Thyroid gland (tissue), 4 donors: ENCODE results near the gene AKR1B1.

Experiments
- CTCF ChIP-seq, 6 experiments: fragments of 200-600 bp in 3 of 6; fragments of 450-650 bp in 3 of 6; sonication (generic) in 3 of 6; IDR thresholded peaks; one replicate each; pipeline ENCODE4 v1.5.1; 2016 to 2019; ENCODE audit warnings: antibody characterized with exemption in 6 of 6, mild to moderate bottlenecking in 2 of 6, inconsistent platforms in 1 of 6, moderate library complexity in 1 of 6
- POLR2A ChIP-seq, 2 donors: fragments of 450-650 bp; IDR thresholded peaks; one replicate each; pipeline ENCODE4 v1.6.1; 2017; ENCODE audit warnings: antibody characterized with exemption in 2 of 2, mild to moderate bottlenecking in 2 of 2, moderate library complexity in 1 of 2

DNA sequence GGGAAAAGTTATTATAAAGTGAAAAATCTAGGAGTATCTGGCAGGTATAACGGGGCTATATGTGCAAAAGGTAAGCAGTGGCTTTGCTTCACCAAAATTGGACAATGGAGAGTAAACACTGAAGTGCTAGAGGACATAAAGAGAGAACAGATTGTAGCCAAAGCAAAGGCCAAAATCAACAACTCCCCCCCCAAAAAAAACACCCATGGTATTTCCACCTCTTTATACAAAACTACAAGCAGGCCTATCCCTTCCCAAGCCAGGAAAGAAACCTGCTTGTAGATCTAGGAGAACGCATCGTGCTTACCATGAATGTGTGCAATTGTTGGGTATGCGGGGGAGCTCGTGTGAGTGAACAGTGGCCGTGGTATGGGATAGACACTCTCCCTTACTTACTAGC lies 9.2 kb upstream of the AKR1B1 start:
- no peak for TF ChIP-seq CTCF (IDR thresholded peaks at IDR 0.05)
- no peak for TF ChIP-seq POLR2A (IDR thresholded peaks at IDR 0.05)
